HG03521 (cell line): ENCODE measurements around the gene DNAJB8.

ENCODE experiments used
- ATAC-seq: cut with Tn5 transposase; IDR thresholded peaks from one replicate; pipeline ENCODE4 v1.9.1; 2021; ENCODE audit warnings: mild to moderate bottlenecking, moderate library complexity; ENCODE audit not compliant: unreplicated experiment

Gene DNAJB8

DNA sequence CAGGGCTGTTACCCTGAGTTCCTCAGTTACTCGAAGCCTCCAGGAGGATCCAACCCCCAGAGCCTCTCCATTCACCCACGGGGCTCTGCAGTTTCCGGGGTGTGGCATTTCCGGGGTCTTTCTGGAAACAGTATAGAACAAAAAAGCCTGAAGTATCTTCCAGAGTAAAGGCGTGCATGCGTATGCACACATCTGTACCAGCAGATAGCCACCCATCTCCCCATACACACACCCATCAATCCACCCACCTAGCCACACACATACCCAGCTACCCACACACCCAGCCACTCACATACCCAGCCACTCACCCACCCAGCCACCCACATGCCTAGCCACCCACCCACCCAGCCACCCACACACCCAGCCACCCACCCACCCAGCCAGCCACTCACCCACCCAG is 2.9 kb upstream of the DNAJB8 start:
- ATAC-seq, result no peak

DNA sequence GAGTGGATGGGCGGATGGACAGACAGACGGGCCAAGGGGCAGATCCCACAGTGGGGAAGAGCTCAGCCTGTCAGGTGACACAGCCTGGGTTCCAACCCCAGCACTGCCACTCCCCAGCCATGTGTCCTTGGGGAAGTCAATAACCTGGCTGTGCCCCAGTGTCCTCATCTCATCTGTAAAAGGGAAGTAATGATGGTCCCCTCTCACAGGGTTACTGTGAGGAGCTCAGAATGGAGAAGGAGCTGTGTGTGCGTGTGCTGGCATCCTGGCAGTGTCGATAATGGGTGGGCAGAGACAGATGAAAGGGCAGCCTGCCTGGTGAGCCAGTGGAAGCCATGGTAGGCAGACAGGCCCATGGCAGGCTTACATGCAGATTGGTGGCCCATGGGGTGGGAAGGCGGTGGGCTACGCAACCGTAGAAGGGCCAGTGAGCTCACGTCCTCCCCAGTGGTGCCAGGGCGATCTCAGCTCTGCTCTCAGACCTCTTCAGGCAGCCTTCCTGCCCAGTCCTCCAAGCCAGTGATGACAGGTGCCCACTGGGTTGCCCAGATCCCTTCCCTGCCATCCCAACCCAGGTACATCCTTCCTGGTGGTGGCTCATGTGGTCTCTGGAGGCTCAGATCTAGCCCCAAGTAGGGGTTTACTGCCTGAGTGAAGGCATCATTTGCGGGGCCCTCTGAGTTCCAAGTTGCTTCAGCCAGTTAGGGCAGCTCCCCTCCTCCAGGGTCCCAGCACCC is 2.3 kb upstream of the DNAJB8 start:
- ATAC-seq, result no peak

DNA sequence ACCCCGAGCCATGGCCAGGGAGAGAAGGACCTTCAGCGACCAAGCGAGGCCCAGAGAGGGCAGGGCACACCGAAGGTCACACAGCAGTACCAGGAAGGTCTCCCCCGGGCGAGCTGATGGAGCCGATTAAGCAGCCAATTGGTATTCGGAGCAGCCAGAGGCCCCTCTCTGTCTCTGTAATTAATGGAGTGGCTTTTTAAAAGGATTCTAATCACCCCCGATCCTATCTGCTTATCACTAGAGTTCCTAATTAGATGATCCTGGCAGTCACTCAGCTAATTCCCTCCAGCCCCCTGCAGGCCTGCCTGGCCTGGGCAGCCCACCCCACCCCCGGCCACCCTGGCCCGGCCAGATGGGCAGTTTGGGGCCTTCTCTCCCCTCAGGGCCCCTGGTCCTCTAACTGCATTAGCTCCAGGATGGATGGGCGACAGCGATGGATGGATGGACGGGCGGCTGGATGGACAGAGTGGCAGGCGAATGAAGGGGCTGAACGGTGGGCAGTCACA is 1.6 kb upstream of the DNAJB8 start:
- ATAC-seq, result no peak

DNA sequence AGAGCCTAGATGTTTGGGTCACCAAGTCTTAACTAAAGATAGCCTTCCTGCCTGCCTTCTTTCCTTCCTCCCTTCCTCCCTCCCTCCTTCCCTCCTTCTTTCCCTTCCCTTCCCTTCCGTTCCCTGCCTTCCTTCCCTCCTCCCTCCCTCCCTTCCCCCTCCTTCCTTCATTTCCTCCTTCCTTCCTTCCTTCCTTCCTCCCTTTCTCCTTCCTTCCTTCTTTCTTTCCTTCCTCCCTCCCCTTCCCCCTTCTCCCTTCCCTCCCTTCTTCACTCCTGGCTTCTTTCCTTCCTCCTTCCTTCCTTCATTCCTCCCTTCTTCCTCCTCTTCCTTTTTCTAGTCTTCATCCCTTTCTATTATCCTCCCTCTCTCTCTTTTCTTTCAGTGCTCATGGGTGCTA is 2.0 kb downstream of the DNAJB8 start:
- ATAC-seq, result no peak

DNA sequence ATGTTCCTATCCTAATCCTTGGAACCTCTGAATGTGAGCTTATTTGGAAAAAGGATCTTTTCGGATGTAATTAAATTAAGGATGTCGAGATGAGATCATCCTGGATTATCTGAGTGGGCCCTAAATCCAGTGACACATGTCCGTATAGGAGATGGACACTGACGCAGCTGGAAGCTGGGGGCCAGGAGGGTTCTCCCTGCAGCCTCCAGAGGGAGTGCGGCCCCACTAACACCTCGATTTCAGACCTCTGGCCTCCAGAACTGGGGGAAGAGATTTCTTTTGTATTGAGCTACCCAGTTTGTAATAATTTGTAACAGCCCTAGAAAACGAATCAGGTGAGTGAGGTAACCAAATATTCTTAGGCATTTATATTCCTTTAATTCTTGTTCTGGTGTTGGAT is 2.5 kb downstream of the DNAJB8 start:
- no peak for ATAC-seq

DNA sequence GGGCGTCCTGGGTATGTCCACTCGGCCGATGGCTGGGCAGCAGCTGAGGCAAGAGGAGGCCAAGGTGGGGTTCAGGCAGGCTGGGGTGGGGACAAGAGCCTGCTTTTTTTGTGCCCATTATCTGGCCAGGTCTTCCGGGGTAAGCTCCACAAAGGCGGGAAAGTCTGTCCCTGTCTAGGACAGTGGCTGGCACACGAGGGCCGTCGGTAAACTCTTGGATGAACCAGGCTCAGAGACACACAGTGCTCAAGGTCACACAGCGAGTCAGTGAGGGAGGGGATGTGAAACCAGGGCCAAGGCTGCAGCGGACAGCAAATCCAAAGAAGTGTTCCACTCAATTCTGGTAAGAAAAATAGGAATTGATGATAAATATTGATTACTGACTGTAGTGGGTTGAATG is 2.9 kb downstream of the DNAJB8 start:
- no peak for ATAC-seq

DNA sequence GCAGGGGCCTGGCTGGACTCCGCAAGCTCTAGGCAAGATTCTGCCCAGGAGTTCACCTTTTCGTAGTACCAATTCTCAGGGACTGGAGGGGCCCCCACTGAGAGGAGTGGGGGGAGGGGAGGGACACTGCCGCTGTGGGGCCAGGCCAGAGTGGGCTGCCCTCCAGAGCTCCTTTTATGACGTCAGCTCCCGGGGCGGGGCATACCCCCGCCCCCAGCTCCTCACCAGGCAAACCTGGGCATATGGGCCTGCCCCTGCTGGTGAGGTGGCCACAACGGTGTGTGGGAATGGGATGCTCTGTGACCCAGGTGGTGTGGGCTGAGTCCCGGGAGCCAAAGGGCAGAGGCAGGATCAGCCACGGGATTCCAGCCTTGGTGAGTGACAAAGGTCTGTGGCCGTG is 3.3 kb downstream of the DNAJB8 start:
- ATAC-seq, result no peak

DNA sequence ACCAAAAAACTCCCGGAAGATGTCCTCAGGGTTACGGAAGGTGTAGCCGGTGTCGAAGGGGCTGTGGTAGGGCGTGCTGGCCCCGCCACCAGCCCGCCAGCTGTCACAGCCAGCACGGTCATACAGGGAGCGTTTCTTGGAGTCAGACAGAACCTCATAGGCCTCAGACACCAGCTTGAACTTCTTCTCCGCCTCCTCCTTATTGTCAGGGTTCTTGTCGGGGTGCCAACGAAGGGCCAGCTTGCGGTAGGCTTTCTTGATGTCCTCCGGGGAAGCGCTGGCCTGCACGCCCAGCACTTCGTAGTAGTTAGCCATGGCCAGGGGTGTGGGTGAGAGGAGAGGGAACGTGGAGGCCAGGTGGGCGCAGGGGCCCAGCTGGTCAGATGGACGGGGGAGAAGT is 3.8 kb downstream of the DNAJB8 start:
- ATAC-seq, result no peak

DNA sequence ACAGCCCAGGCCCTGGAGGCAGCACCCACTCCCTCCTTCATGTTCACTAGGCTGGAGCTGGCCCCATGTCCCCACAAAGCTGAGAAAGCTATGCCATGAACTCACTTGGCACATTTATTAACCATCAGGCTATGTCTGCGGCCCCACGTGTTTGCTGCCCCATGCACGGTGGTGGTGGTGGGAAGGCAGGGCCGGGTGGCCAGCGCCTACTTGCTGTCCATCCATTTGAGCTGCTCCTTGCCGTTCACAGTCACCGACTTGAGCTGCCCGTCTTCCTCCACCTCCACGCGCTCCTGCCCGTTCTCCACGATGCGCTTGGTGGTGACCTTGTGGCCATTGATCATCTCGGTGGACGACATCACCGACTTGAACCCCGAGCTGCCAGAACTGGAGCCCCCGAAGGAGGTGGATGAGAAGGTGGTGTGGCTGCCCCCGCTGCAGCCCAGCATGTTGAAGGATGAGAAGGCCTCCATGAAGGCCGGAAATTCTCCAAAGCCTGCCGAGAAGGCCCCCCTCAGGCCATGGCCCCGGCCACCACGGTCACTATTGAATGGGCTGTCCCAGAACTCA is 4.3 kb downstream of the DNAJB8 start:
- ATAC-seq, result no peak

DNA sequence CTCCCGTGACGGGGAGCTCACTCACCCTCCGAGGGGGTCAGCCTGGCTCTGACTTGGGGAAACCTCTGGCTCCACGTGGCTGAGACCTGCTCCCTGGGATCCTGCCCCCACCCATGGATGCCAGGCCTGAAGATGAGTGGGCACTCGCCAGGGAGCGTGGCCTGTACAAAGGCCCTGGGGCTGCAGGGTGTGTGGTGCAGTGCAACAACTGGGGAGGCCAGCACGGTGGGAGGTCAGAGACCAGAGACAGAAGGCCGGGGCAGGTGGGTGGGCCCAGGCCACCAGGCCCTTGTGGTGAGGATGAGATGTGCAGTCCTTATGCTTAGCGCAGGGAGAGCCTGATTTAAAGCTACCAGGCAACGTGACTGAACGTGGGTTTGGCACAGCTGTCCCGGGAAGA is 5.0 kb downstream of the DNAJB8 start:
- no peak for ATAC-seq

DNA sequence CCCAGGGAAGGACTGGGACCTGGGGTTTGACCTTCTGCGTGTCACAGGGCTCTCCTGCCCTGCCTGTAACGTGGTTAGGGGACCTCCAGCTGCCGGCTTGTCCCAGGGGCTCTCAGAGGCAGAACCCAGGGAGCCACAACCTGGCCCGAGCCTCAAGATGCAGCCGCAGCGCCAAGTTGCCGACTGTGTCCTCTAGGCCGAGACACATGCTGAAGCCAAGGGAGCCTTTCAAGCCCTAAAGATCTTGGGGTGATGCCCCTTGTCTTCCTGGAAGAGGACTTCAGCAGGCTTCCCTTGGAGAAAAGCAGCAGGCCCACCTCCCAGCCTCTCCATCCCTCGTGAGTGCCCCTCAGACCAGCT is 7.2 kb downstream of the DNAJB8 start:
- no peak for ATAC-seq

DNA sequence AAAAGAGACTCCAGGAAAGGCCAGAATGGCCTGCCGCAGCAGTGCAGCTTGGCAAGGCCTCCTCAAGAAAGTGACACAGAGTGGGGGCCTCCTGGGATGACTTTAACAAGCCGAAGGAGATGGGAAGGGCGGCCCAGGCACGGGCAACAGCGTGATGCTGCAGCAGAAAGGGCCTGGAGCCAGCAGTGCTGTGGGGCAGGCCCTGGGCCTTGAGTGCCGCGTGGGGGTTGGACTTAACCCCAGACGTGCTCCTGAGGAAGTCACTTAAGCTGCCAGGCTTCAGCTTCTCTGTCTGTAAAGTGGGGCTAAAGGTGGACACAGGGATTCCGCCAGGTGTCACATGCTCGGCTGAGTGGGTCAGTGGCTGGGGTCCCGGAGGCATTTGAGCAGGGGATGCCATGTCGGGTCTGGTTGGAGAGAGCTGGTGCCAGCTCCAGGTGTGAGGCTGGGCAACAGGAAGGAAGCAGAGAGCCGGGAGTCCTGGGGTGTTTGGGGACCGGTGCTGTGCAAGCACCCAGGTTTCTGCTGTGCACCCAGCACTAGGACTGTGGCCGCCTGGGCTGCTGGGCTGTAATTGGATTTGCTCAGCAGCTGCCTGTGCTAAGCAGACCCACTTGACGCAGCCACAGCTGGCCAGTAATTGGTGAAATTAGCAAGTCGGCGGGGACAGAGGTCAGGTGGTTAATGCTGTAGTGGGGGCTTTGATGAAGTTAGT is 7.8 kb downstream of the DNAJB8 start:
- ATAC-seq, result no peak

DNA sequence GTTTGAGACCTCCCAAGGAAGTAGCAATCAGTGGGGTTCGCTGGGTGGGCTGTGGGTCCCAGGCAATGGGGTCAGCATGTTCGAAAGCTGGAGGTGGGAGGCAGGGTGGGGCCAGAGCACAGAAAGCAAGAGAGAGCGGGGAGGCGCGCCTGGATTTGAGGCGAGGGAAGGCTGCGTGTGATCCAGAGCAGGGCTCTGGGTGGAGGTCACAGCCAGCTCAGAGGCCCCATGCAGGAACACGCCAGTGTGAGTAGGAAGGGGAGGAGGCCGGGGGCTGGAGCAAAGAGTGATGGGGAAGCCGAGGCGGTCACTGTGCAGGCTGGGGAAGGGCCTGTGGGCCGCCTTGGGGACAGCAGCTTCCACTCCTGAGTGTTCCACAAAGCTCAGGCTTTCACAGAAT is 8.8 kb downstream of the DNAJB8 start:
- ATAC-seq, result no peak

DNA sequence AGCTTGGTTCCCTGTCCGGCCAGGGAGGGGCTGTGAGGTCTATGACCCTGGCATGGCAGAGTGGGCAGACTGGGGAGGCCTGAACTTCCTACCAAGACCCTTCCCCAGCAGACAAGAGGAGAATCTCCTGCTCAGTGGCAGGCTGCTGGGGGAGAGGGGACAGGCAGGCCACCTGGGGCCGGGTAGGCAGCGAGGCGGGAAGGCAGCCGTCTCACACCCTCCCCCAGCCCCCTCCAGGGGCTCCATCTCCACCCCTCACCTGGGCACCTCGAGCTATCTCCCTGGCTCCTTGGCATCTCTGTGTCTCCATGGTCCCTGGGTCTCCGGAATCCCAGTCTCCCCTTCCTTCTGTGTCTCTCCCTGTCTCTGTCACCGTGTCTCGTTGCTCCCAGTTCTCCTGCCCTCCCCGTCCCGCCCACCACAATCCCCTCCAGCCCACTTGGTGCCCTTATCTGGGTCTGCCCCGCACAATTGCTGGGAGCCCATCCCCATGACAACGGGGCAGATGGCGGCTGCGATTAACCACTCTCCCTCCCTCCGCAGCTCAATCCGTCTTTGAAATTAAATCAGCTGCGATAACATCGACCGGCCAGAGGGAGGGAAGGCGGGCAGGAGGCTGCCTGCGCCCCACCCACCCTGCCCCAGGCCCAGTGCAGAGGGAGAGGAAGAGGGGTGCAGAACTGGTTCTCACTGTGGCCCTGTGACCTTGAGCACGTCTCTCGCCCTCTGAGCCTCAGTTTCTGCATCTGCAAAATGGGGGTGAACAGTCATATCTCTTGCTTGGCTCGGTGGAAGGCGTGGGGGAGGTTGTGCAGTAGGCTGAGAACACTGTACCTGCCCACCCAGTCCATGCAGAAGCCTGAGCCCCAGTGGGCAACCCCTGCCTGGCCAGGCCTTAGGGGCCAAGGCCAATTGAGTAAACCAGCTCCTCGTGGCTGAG is 9.6 kb downstream of the DNAJB8 start:
- ATAC-seq, result no peak

DNA sequence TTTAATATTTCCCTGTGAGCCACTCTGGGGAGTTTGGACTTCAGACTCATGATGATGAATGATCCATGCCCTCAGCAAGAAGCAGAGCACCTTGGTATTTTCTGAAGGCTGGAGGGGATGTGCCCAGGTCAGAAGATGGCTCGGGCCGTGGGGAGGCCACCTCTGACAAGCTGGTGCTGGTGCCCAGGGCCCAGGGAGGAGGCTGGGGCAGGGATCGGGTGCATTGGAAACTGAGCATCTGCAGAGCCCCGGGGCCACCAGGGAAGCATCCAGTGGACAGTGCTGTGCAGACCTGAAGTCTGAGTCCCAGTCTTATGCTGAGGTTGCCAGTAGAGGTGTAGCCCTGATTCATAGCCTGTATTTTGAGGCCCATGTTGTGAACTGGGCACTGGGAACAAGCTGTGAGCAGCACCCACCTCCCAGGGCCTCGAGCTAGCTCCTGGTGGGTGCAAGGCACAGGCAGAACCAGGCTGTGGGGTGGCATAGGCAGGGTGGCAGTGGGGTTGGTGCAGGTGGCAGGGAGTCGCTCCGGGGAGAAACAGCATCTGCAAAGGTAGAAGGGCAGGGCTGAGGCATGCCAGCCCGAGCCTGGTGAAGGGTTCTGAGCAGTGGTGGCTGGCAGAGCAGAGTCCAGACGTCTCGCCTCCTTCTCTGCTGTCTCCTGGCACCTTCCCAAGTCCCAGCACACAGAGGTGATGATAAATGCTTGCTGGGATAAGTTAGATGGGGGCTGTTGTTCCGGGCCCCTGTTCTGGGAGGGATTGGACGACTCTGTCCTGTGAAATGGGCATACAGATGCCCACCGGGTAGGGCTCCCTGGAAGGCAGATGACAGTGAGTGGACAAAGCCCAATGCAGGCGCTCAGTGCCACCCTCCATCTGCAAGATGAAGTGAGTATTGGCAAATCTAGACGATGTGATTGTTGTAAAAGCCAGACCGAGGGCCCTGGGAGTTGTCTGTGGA is 10.6 kb downstream of the DNAJB8 start:
- ATAC-seq, result no peak

DNA sequence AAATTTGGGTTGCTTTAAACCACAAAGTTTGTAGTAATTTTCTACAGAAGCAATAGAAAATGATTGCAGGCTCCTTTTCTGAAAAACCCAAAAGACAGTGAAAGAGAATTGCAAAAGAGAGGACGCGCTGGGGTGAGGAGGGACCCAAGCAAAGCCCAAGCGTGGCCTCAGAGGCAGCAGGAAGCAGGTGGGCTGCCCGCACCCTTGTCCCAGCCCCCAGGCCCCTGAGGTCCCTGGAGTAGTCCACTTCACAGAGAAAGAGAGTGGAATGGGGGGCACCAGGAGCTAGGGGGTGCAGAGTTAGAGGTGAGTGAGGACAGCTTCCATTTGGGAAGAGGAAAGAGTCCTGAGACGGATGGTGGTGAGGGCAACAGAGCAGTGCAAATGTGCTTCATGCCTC is 11.6 kb downstream of the DNAJB8 start:
- ATAC-seq, result no peak

DNA sequence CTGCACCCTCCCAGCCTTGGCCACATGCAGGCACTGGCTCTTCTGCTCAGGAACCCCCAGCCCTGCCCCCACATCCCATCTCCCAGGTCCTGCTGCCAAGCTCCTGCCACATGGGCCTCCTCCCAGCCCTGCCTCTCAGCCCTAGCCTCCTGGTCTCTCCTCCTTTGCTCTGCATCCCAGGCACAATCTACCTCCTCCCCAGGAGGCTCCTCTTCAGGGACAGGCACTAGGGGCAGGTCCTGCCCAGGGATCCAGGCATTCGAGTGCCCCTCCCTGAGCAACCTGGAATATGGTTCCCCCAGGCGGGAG is 12.4 kb downstream of the DNAJB8 start:
- ATAC-seq, result no peak

DNA sequence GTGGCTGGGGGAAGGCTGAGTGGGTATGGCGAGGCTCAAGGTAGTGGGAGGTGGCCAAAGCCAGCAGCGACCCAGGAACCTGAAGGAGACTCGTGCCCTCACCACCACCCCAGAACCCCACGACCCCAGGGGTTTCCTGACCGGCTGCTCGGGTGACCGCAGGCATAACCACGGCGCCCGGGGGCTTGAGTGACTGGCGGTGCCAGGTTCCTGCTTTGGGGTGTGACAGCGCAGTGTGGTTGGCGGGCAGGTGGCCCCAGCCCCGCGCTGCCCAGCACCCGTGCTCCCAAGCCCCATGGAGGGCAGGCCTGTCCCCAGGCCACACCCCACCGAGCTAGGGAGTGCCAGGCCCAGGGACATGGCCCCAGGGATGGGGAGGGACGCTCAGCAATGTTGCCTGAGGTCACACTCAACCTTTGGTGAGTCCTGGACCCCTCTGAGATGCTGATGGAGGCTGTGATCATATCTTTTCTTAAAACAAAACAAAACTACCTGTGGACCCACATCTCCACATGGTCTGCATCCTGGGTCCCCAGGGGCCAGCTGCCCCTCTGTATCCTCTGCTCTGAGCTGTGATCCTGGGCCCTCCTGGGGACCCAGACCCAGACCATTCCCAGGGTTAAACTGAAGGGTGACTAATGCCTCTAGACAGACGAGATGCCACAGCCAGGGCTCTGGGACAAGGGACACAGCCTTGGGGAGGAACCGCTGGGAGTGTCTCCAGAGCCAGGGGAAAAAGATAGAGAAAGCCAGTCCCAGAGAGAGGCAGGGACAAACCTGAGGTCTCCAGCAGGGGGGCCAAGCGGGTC is 13.0 kb downstream of the DNAJB8 start:
- ATAC-seq, result no peak

DNA sequence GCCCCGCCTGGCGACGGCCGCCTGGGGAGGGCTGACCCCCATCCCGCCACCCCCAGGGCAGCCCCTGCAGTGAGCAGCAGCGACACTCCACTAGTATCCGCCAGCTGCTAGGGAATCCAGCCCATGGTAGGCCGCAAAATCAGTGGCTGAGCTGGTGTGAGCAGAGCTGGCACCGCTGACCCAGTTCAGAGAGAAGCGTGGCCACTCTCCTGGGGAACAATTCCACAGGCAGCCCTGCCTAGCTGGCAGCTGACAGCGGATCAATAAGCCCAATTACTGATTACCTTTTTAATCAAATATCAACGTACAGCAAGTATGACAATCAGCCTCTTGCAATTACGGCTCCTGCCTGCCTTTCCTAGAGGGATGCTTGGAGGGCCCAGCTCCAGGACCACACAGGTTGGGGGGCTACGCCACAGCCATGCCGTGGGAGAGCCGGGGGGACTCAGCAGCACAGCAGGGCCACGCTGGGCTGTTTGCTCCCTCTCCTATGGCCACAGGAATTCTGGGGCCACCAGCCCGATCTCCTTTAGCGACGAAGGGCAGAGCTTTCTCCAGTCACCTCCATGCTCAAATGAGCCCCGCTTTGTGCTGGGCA is 13.9 kb downstream of the DNAJB8 start:
- ATAC-seq, result no peak
